Chondrocyte (in vitro differentiated cells): ENCODE data around the gene UCN2. TPM values are rescaled to one million over a fixed set of nuclear protein-coding genes. Genes with fewer than 3 reads are reported as not detected.

Source experiments
- DNase-seq: peaks from one replicate; pipeline ENCODE4 v3.0.0; 2021; ENCODE audit warnings: mixed read lengths, low spot score
- H3K27ac Mint-ChIP-seq: one replicate; pipeline ENCODE4 v1.8.0; 2021; ENCODE audit warnings: mild to moderate bottlenecking, moderate library complexity, mixed read lengths; ENCODE audit not compliant: unreplicated experiment
- H3K27me3 Mint-ChIP-seq: 2 replicates; pipeline ENCODE4 v1.8.0; 2021; ENCODE audit warnings: low read depth, mixed read lengths
- H3K36me3 Mint-ChIP-seq: 2 replicates; pipeline ENCODE4 v1.8.0; 2021; ENCODE audit warnings: low read depth, mixed read lengths
- H3K4me1 Mint-ChIP-seq: 2 replicates; pipeline ENCODE4 v1.8.0; 2021; ENCODE audit warnings: low read depth, mild to moderate bottlenecking, mixed read lengths
- H3K4me3 Mint-ChIP-seq: one replicate; pipeline ENCODE4 v1.8.0; 2021; ENCODE audit warnings: mild to moderate bottlenecking, moderate library complexity, mixed read lengths; ENCODE audit not compliant: unreplicated experiment
- H3K9me3 Mint-ChIP-seq: 2 replicates; pipeline ENCODE4 v1.8.0; 2021; ENCODE audit warnings: low read depth, mixed read lengths
- CTCF ChIP-seq: fragments of 200-600 bp; sonication (generic); IDR thresholded peaks from 2 replicates; pipeline ENCODE4 v1.5.0; 2021; ENCODE audit warnings: antibody characterized with exemption, mild to moderate bottlenecking, moderate library complexity
- total RNA-seq: library from RNA; stranded (reverse); gene quantifications from 3 replicates; pipeline ENCODE4 v1.2.1, GENCODE V29; 2021

Gene UCN2
- total RNA-seq, 1 donor from 2014 or later: 3.3 TPM

GRCh38 chr3:48566401-48566760 lies 2.8 kb upstream of the UCN2 start:
- TF ChIP-seq CTCF: no peak
- Mint-ChIP-seq H3K4me3 (no peak overlapping the region), H3K27me3 (no peaks in the 10 kb centered on the region), H3K27ac (peak overlapping the region; percentile 57), H3K36me3 (peaks cover 6% of the 10 kb centered on the region), H3K4me1 (peaks cover 49% of the 10 kb centered on the region), H3K9me3 (no peaks in the 10 kb centered on the region)
- no peak for DNase-seq

DNA sequence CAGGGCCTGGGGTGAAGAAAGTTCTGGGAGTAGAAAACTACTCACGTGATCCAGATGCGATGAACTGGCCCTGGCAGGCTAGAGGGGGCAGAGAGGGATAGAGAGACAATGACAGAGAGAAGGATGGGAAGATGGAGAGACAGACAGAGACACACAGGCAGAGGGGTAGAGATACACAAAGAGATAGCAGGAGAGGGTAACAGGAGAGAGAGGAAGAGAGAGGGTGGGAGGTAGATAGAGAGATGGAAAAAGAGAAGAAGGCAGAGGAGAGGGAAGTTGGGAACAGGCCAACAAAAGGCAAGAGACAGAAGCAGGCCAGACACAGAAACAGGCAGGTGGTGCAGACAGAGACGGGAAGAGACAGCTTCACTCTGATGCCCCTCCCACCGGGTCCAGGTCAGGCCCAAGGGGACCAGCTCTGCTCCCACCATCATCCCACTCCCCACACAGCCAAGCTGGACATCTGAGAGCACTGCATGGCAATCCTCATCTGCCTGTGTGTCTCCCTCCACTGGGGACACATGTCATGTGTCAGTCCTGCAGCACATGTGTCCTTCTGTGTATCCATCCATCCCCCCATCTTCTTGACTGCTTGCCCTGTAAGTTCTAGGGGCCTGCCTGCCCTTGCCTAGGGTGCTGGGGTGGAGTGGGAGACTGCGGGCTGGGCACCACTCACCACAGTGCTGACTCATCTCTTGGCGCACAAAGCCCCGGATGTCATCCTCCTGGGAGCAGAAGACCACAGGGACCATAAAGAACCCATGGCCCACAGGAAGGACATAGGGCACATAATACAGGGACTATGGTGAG lies 2.2 kb upstream of the UCN2 start:
- H3K9me3 Mint-ChIP-seq: no peaks in the 10 kb centered on the region
- no peaks in the 10 kb centered on the region for H3K27me3 Mint-ChIP-seq
- H3K27ac Mint-ChIP-seq: peak overlapping the region; percentile 92
- no peak for TF ChIP-seq CTCF
- DNase-seq: no peak
- H3K36me3 Mint-ChIP-seq: peaks cover 4% of the 10 kb centered on the region
- no peak overlapping the region for H3K4me3 Mint-ChIP-seq
- peaks cover 55% of the 10 kb centered on the region for H3K4me1 Mint-ChIP-seq

GRCh38 chr3:48565186-48565585 lies 1.6 kb upstream of the UCN2 start:
- no peak for TF ChIP-seq CTCF
- no peak for DNase-seq
- H3K36me3 Mint-ChIP-seq: peaks cover 4% of the 10 kb centered on the region
- H3K9me3 Mint-ChIP-seq: no peaks in the 10 kb centered on the region
- peak overlapping the region; percentile 92 for H3K27ac Mint-ChIP-seq
- no peak overlapping the region for H3K4me3 Mint-ChIP-seq
- no peaks in the 10 kb centered on the region for H3K27me3 Mint-ChIP-seq
- H3K4me1 Mint-ChIP-seq: peaks cover 61% of the 10 kb centered on the region

DNA sequence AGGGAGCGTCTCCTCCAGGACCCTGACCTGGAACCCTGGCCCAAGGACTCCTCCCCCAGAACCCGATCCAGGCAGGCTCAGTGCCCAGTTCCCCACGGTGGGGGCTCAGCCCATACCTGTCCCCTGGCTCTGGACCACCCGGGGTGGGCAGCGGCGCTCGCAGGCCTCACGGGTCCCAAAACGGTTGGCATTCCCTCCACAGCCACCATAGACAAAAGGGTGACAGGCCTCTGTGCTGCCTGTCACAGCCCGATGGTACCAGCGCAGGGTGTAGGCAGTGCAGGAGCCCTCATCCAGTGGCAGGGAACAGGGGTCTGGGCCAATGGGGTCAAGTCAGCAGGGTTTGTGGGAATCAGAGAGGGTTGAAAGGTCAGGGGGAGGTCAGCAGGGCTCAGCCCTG lies 1.1 kb upstream of the UCN2 start:
- no peak for TF ChIP-seq CTCF
- H3K4me1 Mint-ChIP-seq: peaks cover 66% of the 10 kb centered on the region
- no peak overlapping the region for H3K4me3 Mint-ChIP-seq
- H3K27me3 Mint-ChIP-seq: no peaks in the 10 kb centered on the region
- DNase-seq: no peak
- H3K36me3 Mint-ChIP-seq: peaks cover 2% of the 10 kb centered on the region
- H3K27ac Mint-ChIP-seq: peak overlapping the region; percentile 94
- H3K9me3 Mint-ChIP-seq: no peaks in the 10 kb centered on the region

DNA sequence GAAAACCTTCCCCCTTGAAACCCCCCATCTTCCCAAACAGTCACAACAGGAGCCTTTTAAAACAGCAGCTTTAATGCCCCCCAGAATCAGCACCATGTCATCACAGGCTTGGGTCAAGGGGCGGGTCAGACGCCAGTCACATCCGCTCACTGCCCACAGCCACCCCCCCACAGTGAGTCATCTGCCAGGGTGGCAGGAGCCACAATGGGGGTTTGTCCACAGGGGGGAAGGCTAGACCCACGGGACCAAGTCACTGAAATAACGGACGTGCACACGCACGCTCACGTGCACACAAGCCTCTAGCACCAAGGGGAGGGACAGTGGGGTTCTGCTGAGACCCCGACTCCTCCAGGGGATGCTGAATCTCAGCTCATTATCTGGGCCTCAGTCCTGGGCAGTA lies 441 bp upstream of the UCN2 start:
- no peaks in the 10 kb centered on the region for H3K27me3 Mint-ChIP-seq
- DNase-seq: no peak

More for the DNA sequence above, 441 bp upstream of the UCN2 start:
- Mint-ChIP-seq H3K9me3 (no peaks in the 10 kb centered on the region), H3K36me3 (peaks cover 2% of the 10 kb centered on the region), H3K4me1 (peaks cover 72% of the 10 kb centered on the region), H3K27ac (peak overlapping the region; percentile 94), H3K4me3 (peak overlapping the region; percentile 13)
- no peak for TF ChIP-seq CTCF
